ENCODE measurements around the gene VARS1.
A peak's percentile ranks its signal among the peaks of the same experiment; 100 is the strongest.
"Not testable (repeated sequence)": the region's sequence is repeated elsewhere in the genome, so short reads cannot be mapped to it uniquely, and the experiment has no call there.

- TF ChIP-seq, protein P1, sequence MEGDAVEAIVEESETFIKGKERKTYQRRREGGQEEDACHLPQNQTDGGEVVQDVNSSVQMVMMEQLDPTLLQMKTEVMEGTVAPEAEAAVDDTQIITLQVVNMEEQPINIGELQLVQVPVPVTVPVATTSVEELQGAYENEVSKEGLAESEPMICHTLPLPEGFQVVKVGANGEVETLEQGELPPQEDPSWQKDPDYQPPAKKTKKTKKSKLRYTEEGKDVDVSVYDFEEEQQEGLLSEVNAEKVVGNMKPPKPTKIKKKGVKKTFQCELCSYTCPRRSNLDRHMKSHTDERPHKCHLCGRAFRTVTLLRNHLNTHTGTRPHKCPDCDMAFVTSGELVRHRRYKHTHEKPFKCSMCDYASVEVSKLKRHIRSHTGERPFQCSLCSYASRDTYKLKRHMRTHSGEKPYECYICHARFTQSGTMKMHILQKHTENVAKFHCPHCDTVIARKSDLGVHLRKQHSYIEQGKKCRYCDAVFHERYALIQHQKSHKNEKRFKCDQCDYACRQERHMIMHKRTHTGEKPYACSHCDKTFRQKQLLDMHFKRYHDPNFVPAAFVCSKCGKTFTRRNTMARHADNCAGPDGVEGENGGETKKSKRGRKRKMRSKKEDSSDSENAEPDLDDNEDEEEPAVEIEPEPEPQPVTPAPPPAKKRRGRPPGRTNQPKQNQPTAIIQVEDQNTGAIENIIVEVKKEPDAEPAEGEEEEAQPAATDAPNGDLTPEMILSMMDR (conservative IDR thresholded peaks at IDR 0.05; ENCODE audit: low read length), result 0 out of 2 replicates have a peak, but pooled peaks have one; percentile 9
- not testable (repeated sequence) for TF ChIP-seq EZH2phosphoT487 (IDR thresholded peaks at IDR 0.05; ENCODE audit: borderline replicate concordance, low read depth, low read length)
Measured at GRCh38 chr6:31817929-31818511, 22.5 kb upstream of the VARS1 start.

Measured in OCI-LY7 (cell line).